Right atrium auricular region (tissue), 2 donors: ENCODE results near the gene FGFR3. TPM values are rescaled to one million over a fixed set of nuclear protein-coding genes. Genes with fewer than 3 reads are reported as not detected.

Experiments used
- DNase-seq: peaks from one replicate; pipeline ENCODE4 v3.0.0-alpha.2; 2019; ENCODE audit warnings: low spot score
- H3K27ac ChIP-seq, 2 donors: fragments of 200-600 bp; sonication (generic); 1 replicate in 1 of 2; 2 replicates in 1 of 2; pipeline ENCODE4 v1.5.1; 2016 to 2019
- H3K27me3 ChIP-seq, 2 donors: fragments of 200-600 bp; sonication (generic); one replicate each; pipeline versions ENCODE4 v1.5.1 to v1.6.0; 2017 to 2019
- H3K36me3 ChIP-seq: fragments of 200-600 bp; sonication (generic); one replicate; pipeline ENCODE4 v1.5.1; 2016
- H3K4me1 ChIP-seq, 2 donors: fragments of 200-600 bp; sonication (generic); one replicate each; pipeline versions ENCODE4 v1.5.1 to v1.6.0; 2017 to 2019
- H3K4me3 ChIP-seq, 2 donors: fragments of 200-600 bp; sonication (generic); 1 replicate in 1 of 2; 2 replicates in 1 of 2; pipeline ENCODE4 v1.5.1; 2017 to 2019; ENCODE audit warnings: mild to moderate bottlenecking in 1 of 2, moderate library complexity in 1 of 2
- H3K9me3 ChIP-seq, 2 donors: fragments of 200-600 bp; sonication (generic); one replicate each; pipeline ENCODE4 v1.5.1; 2019
- CTCF ChIP-seq, 2 donors: fragments of 200-600 bp; sonication (generic); IDR thresholded peaks; one replicate each; pipeline ENCODE4 v1.5.1; 2019; ENCODE audit warnings: antibody characterized with exemption in 2 of 2
- total RNA-seq, 2 donors: library from RNA; depleted of rRNA; stranded (reverse); fragments of >200 nt; gene quantifications; one replicate each; pipeline ENCODE4 v1.1.0, GENCODE V29; 2016

Gene FGFR3
- total RNA-seq, 2 donors from 2014 or later: 2.6 to 15.4 TPM

GRCh38 chr4:1788254-1788973 is 4.7 kb upstream of the FGFR3 start:
- TF ChIP-seq CTCF (IDR thresholded peaks at IDR 0.05): no peak
- no peak overlapping the region for H3K27ac ChIP-seq

GRCh38 chr4:1789552-1789951 is 3.5 kb upstream of the FGFR3 start:
- H3K27me3 ChIP-seq: peaks cover 0 to 5% of the 10 kb centered on the region in 2 donors
- DNase-seq: no peak
- no peak overlapping the region for H3K4me3 ChIP-seq
- H3K4me1 ChIP-seq: peaks cover 0 to 21% of the 10 kb centered on the region in 2 donors
- no peaks in the 10 kb centered on the region for H3K36me3 ChIP-seq
- no peak for TF ChIP-seq CTCF (IDR thresholded peaks at IDR 0.05)
- H3K27ac ChIP-seq: no peak overlapping the region
- H3K9me3 ChIP-seq: no peaks in the 10 kb centered on the region

More at GRCh38 chr4:1788254-1788973, 4.7 kb upstream of the FGFR3 start:
- no peak for DNase-seq
- no peaks in the 10 kb centered on the region for H3K36me3 ChIP-seq
- H3K4me1 ChIP-seq: peaks cover 0 to 13% of the 10 kb centered on the region in 2 donors
- H3K9me3 ChIP-seq: no peaks in the 10 kb centered on the region
- no peaks in the 10 kb centered on the region for H3K27me3 ChIP-seq
- H3K4me3 ChIP-seq: no peak overlapping the region

GRCh38 chr4:1790005-1790404 is 3.1 kb upstream of the FGFR3 start:
- Histone ChIP-seq H3K4me3 (no peak overlapping the region), H3K27ac (no peak overlapping the region), H3K4me1 (peaks cover 0 to 21% of the 10 kb centered on the region in 2 donors), H3K9me3 (no peaks in the 10 kb centered on the region), H3K36me3 (no peaks in the 10 kb centered on the region), H3K27me3 (peaks cover 0 to 9% of the 10 kb centered on the region in 2 donors)
- DNase-seq: no peak
- no peak for TF ChIP-seq CTCF (IDR thresholded peaks at IDR 0.05)

GRCh38 chr4:1792158-1792831 is 798 bp upstream of the FGFR3 start:
- no peak for TF ChIP-seq CTCF (IDR thresholded peaks at IDR 0.05)
- H3K27me3 ChIP-seq: peaks cover 0 to 24% of the 10 kb centered on the region in 2 donors
- no peaks in the 10 kb centered on the region for H3K36me3 ChIP-seq
- peaks cover 0 to 23% of the 10 kb centered on the region in 2 donors for H3K4me1 ChIP-seq
- no peaks in the 10 kb centered on the region for H3K9me3 ChIP-seq
- no peak overlapping the region for H3K27ac ChIP-seq
- no peak for DNase-seq
- H3K4me3 ChIP-seq: peak overlapping the region in 1 of 2 donors; percentile 37

- H3K27me3 ChIP-seq: peaks cover 0 to 24% of the 10 kb centered on the region in 2 donors
- H3K27ac ChIP-seq: no peak overlapping the region
- H3K36me3 ChIP-seq: no peaks in the 10 kb centered on the region
- TF ChIP-seq CTCF (IDR thresholded peaks at IDR 0.05): no peak
- no peak for DNase-seq
- H3K4me1 ChIP-seq: peaks cover 0 to 23% of the 10 kb centered on the region in 2 donors
- H3K9me3 ChIP-seq: no peaks in the 10 kb centered on the region
- H3K4me3 ChIP-seq: peak overlapping the region; percentile 45 to 55
Measured at GRCh38 chr4:1793496-1793840, 375 bp downstream of the FGFR3 start.
